ENCODE measurements around the gene IL31. TPM values are rescaled to one million over a fixed set of nuclear protein-coding genes. Genes with fewer than 3 reads are reported as not detected.

The IL31 gene
- total RNA-seq, 2 experiments from 2014 or later: not detected

GRCh38 chr12:122199484-122200355 lies 25.7 kb upstream of the IL31 start:
- Histone ChIP-seq H3K9me2 (ENCODE audit: insufficient read depth, low read length) (no peaks in the 10 kb centered on the region), H3K79me2 (ENCODE audit: insufficient read depth, low read depth, low read length) (no peaks in the 10 kb centered on the region), H3K27ac (ENCODE audit: low read depth, low read length, poor library complexity, severe bottlenecking) (no peak overlapping the region), H3K36me3 (ENCODE audit: insufficient read depth, low read length) (no peaks in the 10 kb centered on the region), H3K4me2 (ENCODE audit: low read length) (no peak overlapping the region), H2AFZ (ENCODE audit: low read length) (no peak overlapping the region), H3K4me1 (ENCODE audit: insufficient read depth, low read length, poor library complexity, severe bottlenecking) (peaks cover 4% of the 10 kb centered on the region), H4K20me1 (ENCODE audit: insufficient read depth, low read length) (no peaks in the 10 kb centered on the region), H3K4me3 (ENCODE audit: low read depth, low read length, poor library complexity, severe bottlenecking) (no peak overlapping the region), H3K9me3 (ENCODE audit: low read length) (no peaks in the 10 kb centered on the region)
- TF ChIP-seq CTCF (conservative IDR thresholded peaks at IDR 0.05; ENCODE audit: low read length): no peak
- TF ChIP-seq EZH2phosphoT487 (IDR thresholded peaks at IDR 0.05; ENCODE audit: borderline replicate concordance, low read depth, low read length): no peak
- ChIA-PET POLR2A (no interaction called here), CTCF (ENCODE audit: unreplicated experiment) (no interaction called here)
- BruUV-seq (replicated peaks): no TSS peak
- DNase-seq (ENCODE audit: low spot score): no peak
- intact Hi-C loops (cut with micrococcal nuclease; ENCODE audit: unreplicated experiment): no loop called here

DNA sequence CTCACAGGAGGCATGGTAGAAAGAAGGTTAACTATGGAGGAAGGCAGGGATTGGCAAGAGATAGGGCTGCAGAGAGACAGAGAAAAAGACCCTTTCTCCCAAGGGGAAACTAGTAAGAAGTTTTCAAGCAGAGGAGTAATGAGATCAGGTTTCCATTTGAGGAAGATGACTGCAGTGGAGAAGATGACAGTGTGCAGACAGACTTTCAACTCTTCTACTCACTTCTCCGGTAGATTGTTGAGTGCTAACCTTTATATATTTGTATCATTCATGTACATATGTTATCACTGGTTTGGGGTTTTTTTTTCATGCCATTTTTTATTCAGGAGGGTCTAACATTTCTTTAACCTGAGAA lies 23.6 kb upstream of the IL31 start:
- Histone ChIP-seq H3K9me2 (ENCODE audit: insufficient read depth, low read length) (no peaks in the 10 kb centered on the region), H3K36me3 (ENCODE audit: insufficient read depth, low read length) (no peaks in the 10 kb centered on the region), H3K9me3 (ENCODE audit: low read length) (no peaks in the 10 kb centered on the region), H3K79me2 (ENCODE audit: insufficient read depth, low read depth, low read length) (no peaks in the 10 kb centered on the region), H4K20me1 (ENCODE audit: insufficient read depth, low read length) (no peaks in the 10 kb centered on the region), H3K4me2 (ENCODE audit: low read length) (no peak overlapping the region; the same call in 1 of the 2 replicates), H2AFZ (ENCODE audit: low read length) (no peak overlapping the region), H3K27ac (ENCODE audit: low read depth, low read length, poor library complexity, severe bottlenecking) (no peak overlapping the region), H3K4me1 (ENCODE audit: insufficient read depth, low read length, poor library complexity, severe bottlenecking) (peaks cover 4% of the 10 kb centered on the region), H3K4me3 (ENCODE audit: low read depth, low read length, poor library complexity, severe bottlenecking) (no peak overlapping the region)
- TF ChIP-seq EZH2phosphoT487 (IDR thresholded peaks at IDR 0.05; ENCODE audit: borderline replicate concordance, low read depth, low read length): no peak
- no peak for TF ChIP-seq CTCF (conservative IDR thresholded peaks at IDR 0.05; ENCODE audit: low read length)
- CTCF ChIA-PET (ENCODE audit: unreplicated experiment): no interaction called here
- POLR2A ChIA-PET: no interaction called here
- intact Hi-C loops (cut with micrococcal nuclease; ENCODE audit: unreplicated experiment): no loop called here
- no peak for DNase-seq (ENCODE audit: low spot score)
- BruUV-seq (replicated peaks): no TSS peak

DNA sequence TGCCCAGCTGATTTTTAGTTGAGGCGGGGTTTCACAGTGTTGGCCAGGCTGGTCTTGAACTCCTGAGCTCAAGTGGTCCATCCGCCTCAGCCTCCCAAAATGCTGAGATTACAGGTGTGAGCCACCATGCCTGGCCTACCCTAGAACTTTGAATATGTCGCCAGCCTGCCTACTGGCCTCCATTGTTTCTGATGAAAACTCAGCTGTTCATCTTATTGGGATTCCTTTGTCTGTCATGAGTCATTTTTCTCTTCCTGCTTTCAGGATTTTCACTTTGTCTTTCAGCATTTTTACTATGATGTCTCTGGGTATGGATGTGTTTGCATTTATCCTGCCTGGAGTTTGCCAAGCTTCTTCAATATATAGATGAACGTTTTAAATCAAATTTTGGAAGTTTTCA lies 21.4 kb upstream of the IL31 start:
- intact Hi-C loops (cut with micrococcal nuclease; ENCODE audit: unreplicated experiment): no loop called here
- CTCF ChIA-PET (ENCODE audit: unreplicated experiment): no interaction called here
- no TSS peak for BruUV-seq (replicated peaks)

More for the DNA sequence above, 21.4 kb upstream of the IL31 start:
- no peak overlapping the region for H3K4me2 ChIP-seq (ENCODE audit: low read length)
- H4K20me1 ChIP-seq (ENCODE audit: insufficient read depth, low read length): no peaks in the 10 kb centered on the region
- peaks cover 4% of the 10 kb centered on the region for H3K4me1 ChIP-seq (ENCODE audit: insufficient read depth, low read length, poor library complexity, severe bottlenecking)
- H2AFZ ChIP-seq (ENCODE audit: low read length): no peak overlapping the region
- no peaks in the 10 kb centered on the region for H3K9me3 ChIP-seq (ENCODE audit: low read length)
- no peaks in the 10 kb centered on the region for H3K79me2 ChIP-seq (ENCODE audit: insufficient read depth, low read depth, low read length)
- no peaks in the 10 kb centered on the region for H3K36me3 ChIP-seq (ENCODE audit: insufficient read depth, low read length)
- DNase-seq (ENCODE audit: low spot score): no peak
- TF ChIP-seq CTCF (conservative IDR thresholded peaks at IDR 0.05; ENCODE audit: low read length): no peak
- no peak for TF ChIP-seq EZH2phosphoT487 (IDR thresholded peaks at IDR 0.05; ENCODE audit: borderline replicate concordance, low read depth, low read length)
- H3K9me2 ChIP-seq (ENCODE audit: insufficient read depth, low read length): no peaks in the 10 kb centered on the region
- POLR2A ChIA-PET: no interaction called here
- H3K4me3 ChIP-seq (ENCODE audit: low read depth, low read length, poor library complexity, severe bottlenecking): no peak overlapping the region
- no peak overlapping the region for H3K27ac ChIP-seq (ENCODE audit: low read depth, low read length, poor library complexity, severe bottlenecking)

All from OCI-LY7 (cell line).